Posterior vena cava (tissue), 2 donors: Measurements from ENCODE around the gene FTO. TPM values are rescaled to one million over a fixed set of nuclear protein-coding genes. Genes with fewer than 3 reads are reported as not detected.
"Not testable (repeated sequence)": the region's sequence is repeated elsewhere in the genome, so short reads cannot be mapped to it uniquely, and the experiment has no call there.

Source experiments
- DNase-seq: peaks from one replicate; pipeline ENCODE4 v3.0.0-alpha.2; 2020; ENCODE audit warnings: low spot score
- intact Hi-C, 2 donors: fragments of 100-400 bp; cut with DNase I; formaldehyde crosslinking; loops; one replicate each; pipeline versions ENCODE4 v1.14.1 to v1.14.2; 2022 to 2023
- total RNA-seq, 2 donors: library from RNA; stranded (reverse); fragmentation: NEBNext Ultra II Directional; extraction: Animal tissue kit (Norgen Biotek cat#: 25700); gene quantifications; one replicate each; pipeline ENCODE4 v1.2.1, GENCODE V29; 2021
- donor health status: DM: yes; HTN: yes; CAD: no.
- donor health status: DM: yes; HTN: yes; CAD: no.

The FTO gene
- total RNA-seq, 2 donors from 2014 or later: 77.7 to 98.0 TPM

DNA sequence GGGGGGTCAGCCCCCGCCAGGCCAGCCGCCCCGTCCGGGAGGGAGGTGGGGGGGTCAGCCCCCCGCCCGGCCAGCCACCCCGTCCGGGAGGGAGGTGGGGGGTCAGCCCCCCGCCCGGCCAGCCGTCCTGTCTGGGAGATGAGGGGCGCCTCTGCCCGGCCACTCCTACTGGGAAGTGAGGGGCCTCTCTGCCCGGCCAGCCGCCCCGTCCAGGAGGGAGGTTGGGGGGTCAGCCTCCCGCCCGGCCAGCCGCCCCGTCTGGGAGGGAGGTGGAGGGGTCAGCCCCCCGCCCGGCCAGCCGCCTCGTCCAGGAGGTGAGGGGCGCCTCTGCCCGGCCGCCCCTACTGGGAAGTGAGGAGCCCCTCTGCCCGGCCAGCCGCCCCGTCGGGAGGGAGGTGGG, 5.7 kb upstream of the FTO start:
- DNase-seq, intact Hi-C loops: not testable (repeated sequence)

- intact Hi-C loops: no loop called here
- DNase-seq: no peak
These were observed 473 bp downstream of the FTO start for GRCh38 chr16:53704445-53704813.

DNA sequence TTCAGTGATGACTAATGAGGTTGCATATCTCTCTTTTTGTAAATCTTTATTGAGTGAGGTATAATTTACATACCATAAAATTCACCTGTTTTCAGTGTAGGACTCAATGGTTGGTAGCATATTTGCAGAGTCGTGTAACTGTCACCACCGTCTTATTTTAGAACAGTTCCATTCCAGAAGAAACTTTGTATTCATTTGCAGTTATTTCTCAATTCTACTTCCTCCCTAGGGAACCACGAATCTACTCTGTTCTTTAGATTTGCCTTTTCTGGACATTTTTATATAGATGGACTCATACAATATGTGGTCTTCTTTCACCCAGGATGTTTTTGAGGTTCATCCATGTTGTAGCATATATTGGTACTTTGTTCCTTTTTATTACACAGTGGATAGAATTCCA, 3.7 kb downstream of the FTO start:
- no peak for DNase-seq
- intact Hi-C loops: no loop called here

DNA sequence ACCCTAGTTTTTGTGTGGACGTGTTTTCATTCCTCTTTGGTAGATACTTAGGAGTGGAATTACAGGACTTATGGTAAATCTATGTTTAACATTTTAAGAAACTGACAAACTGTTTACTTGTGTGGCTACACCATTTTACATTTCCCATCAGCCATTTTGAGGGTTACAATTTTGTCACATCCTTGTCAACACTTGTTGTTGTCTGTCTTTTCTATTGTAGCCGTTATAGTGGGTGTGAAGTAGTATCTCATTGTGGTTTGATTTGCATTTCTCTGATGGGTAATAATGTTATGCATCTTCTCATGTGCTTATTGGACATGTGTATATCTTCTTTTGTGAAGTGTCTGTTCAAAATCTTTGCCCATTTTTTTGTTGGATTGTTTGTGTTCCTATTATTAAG, 4.5 kb downstream of the FTO start:
- no peak for DNase-seq
- intact Hi-C loops: no loop called here

DNA sequence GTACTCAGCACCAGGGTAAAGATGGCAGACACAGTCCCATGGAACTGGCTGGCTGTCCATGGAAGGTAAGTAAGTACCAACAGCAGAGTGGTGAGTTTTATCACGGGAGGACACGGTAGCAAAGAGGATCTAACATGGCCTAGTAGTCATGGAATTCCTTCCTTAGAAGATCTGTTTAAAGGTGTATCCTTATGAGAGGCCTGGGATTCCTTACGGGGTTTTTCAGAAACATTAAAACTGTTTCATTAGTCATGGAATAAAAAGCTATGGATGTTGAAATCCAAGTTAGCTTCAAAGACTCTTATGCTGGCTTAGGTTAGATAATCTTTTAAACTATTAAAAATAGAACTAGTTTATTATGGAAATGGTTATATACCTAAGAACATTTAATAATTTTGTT, 7.4 kb downstream of the FTO start:
- intact Hi-C loops: no loop called here
- no peak for DNase-seq

DNA sequence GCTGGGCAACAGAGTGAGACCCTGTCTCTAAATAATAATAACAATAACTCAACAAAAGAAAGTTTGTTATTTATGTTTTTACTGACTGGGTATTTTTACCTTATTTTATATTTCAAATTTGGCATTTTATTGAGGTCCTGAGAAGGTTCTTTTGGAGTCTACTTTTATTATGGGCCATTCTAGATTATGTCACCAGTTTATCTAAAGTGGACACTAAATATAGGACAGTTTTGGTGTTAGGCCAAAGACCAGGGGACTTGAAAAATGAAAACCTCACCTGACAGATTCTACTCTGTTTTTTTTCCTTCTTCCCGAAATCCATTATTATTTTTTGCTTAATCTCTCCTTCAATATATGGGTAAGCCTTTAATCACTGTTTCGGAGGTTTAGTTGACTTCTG, 8.1 kb downstream of the FTO start:
- intact Hi-C loops: no loop called here
- no peak for DNase-seq

GRCh38 chr16:53713403-53714204, 9.6 kb downstream of the FTO start:
- intact Hi-C loops: no loop called here
- no peak for DNase-seq

DNA sequence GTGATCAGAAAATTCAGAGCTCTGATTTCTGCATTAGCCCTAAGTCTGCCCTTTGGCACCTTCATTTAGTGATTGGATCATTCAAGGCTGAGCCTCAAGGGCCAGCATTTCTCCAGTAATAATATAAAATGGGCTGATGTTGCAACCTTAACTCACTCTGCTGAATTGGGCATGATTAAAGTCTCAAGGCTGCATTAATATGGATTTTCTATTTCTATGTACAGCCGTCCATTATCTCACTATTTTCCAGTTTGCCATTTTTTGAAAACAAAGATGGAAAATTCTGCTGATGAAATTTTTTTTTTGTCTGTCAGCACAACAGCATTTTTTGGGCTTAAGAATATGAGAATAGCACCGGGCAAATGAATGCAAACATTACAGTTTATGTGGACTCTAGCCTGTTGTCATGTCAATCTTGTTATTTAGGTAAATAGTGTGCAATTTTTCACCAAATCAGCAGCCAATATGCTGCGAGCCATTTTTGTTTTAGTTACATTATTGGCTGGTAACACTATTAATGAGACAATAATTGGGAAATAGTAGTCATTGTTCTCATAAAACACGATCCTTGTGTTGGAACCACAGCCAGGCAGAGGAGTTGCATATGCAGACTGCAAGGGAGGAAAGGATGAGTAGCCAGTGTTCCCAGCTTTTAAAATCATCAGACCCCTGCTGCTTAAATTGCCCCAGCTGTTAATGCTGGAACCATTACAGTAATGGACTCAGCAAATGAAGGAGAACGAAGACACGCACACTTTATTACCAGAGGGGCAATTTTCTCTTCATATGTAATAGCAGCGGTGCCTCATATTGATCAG, 10.5 kb downstream of the FTO start:
- intact Hi-C loops: no loop called here
- no peak for DNase-seq

GRCh38 chr16:53715023-53715384, 11.0 kb downstream of the FTO start:
- intact Hi-C loops: no loop called here
- DNase-seq: no peak

DNA sequence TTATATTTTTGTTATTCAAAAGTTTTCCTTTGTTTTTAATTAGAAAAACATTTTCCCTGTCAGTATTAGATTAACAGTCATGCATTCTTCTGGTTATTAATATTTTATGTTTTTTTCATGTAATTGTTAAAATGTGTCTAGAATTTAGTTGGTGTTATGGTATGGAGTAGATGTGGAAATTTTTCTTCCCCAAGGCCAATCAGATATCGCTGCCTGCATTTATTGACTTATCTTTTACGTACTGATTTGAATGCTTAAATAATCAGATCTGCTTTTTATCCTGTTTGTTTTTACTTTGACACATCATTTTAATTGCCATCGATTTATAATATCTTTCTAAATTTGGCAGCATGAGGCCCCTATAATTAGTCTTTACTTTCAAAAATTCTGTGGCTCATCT, 13.6 kb downstream of the FTO start:
- intact Hi-C loops: no loop called here
- no peak for DNase-seq

DNA sequence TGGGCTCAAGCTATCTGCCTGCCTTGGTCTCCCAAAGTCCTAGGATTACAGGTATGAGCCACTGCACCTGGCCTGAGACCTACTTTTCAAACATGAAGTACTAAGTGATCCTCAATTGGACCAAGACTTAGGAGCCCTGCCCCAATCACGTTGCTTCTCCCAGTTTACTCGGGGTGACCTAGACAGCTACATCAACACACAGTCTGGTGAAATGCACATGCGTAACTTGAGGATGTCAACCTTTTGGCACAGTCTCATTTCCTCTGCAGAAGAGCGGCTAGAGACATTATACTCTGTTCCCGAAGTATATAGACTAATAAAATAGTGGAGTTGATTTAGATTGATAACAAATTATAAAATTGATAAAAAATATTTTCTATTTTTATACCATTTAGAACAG, 17.1 kb downstream of the FTO start:
- intact Hi-C loops: no loop called here

GRCh38 chr16:53726625-53727024, 22.7 kb downstream of the FTO start:
- no peak for DNase-seq

More for the DNA sequence above, 17.1 kb downstream of the FTO start:
- no peak for DNase-seq

DNA sequence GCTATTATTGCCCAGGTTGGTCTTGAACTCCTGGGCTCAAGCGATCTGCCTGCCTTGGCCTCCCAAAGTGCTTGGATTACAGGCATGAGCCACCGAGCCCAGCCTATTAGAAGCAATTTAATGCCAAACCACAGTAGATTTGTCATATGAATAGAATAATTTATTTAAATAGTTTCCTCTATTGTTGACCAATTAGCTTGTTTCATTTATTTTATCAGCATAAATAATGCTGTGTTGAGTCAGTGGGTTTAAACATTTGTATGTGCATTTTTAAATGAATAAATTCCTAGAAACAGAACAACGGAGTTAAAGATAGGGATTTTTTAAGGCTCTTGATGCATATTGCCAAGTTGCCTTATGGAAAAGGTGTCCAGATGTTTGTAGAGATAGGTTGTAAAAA, 26.7 kb downstream of the FTO start:
- intact Hi-C loops: no loop called here
- DNase-seq: no peak

More at GRCh38 chr16:53726625-53727024, 22.7 kb downstream of the FTO start:
- intact Hi-C loops: no loop called here

DNA sequence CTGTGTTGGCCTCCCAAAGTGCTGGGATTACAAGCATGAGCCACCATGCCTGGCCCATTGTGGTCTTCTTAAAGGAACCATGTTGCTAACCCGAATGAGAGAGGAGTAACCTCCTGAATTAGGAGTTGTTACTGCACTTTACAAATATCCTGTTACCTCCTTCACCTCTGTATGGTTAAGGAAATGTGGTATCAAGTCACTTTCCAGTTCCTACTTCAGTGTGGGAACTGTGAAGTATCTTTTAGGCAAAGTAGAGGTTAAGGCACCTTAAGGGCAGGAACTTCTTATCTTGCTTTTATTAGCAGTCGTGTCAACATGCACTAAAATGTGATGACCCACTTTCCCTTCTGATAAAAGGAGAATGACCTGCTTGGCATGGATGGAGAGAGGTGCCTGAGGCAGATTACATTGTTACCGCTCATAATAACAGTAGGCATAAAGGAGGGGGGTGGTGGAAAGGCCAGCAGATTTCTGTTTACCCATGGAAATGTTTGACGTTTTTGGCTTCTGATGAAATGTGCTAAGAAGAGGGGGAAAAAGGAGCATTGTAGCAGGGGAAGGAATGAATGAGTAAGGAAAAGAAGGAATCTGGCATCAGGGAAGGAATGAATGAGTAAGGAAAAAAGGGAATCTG, 28.5 kb downstream of the FTO start:
- intact Hi-C loops: no loop called here

GRCh38 chr16:53734908-53735307, 31.0 kb downstream of the FTO start:
- DNase-seq: no peak
- intact Hi-C loops: no loop called here

More for the DNA sequence above, 28.5 kb downstream of the FTO start:
- no peak for DNase-seq

DNA sequence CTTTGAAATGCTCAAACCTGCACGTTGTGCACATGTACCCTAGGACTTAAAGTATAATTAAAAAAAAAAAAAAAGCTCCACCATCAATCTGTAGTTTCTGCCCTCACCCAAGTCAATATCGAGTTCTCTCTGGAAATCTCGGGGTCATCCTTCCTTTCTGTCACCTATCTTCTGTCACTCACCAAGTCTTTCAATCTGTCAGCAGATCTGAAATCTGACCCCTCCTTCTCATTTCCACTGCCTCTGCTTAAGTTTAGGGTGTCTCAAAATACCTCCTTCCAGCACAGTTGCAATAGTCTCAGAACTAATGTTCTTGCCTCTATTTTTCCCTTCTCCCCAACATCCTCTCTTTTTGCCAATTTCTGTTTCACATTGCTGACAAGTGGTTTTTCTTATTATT, 32.3 kb downstream of the FTO start:
- intact Hi-C loops: no loop called here
- no peak for DNase-seq

DNA sequence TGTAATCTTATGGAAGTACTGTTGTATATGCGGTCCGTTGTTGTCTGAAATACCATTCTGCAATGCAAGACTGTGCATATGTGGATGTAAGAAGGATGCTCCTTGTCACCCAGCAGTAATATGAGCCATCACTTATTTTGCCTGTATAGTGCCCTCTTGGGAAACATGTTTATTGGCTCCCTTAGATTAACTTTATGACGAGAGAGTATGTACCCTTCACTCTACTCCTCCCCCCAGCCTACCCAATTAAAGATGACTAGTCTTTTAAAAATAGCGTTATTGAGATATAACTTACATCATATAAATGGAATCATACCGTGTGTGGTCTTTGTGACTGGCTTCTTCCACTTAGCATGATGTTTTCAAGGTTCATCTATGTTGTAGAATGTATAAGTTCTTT, 33.6 kb downstream of the FTO start:
- intact Hi-C loops: no loop called here
- no peak for DNase-seq

DNA sequence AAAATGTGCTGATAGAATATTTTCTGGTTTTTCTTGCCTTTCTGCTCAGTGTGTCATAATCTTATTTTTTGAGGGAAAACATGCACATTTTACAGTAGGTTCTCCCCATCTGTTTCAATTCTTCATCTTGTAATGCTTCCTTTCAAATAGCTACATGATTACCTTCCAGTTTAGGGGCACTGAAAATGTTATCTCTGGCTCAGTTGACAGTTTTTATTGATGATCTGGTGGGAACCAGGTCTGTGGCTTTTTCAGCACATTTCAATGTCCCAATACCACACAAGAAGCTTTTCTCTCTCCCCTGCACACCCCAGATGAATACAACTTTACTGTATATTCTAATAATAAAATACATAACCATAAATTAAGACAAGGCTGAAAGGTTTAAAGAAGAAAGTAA, 36.5 kb downstream of the FTO start:
- no peak for DNase-seq
- intact Hi-C loops: no loop called here

DNA sequence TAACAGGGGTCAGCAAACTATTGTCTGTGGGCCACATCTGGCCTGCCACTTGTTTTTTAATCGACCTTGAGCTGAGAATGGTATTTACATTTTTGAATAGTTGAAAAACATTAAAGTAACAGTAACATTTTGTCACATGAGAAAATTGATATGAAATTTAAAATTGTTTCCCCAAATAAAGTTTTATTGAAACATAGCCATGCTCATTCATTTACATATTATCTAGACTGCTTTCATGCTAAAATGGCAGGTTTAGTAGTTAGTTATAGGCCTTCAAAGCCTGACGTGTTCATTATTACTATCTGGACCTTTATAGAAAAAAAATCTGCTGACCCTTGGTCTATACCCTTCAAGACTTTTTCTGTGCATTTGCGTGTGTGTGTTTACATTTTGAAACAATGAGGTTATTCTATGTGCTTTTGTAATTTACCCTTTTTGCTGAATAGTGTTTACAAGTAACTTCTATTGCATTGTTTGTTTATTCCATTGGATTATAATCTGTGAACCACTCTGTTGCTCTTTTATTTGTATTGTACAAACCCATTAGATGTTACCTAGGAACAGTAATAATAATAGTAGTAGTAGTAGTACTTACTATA, 37.1 kb downstream of the FTO start:
- intact Hi-C loops: no loop called here
- DNase-seq: no peak

GRCh38 chr16:53741546-53741945, 37.6 kb downstream of the FTO start:
- intact Hi-C loops: no loop called here
- no peak for DNase-seq
